ENCODE measurements around the gene INPP5A.
"Not testable (repeated sequence)": the region's sequence is repeated elsewhere in the genome, so short reads cannot be mapped to it uniquely, and the experiment has no call there.

The INPP5A gene

GRCh38 chr10:132504501-132505272 lies 32.9 kb upstream of the INPP5A start:
- DNase-seq (ENCODE audit: low read depth in 2 of 2), result no peak

- DNase-seq (ENCODE audit: low read depth in 2 of 2), result not testable (repeated sequence)
Measured at GRCh38 chr10:132505546-132505945, 32.0 kb upstream of the INPP5A start.

GRCh38 chr10:132506711-132507408 lies 30.7 kb upstream of the INPP5A start:
- DNase-seq (ENCODE audit: low read depth in 2 of 2), result no peak

GRCh38 chr10:132507409-132507955 lies 30.1 kb upstream of the INPP5A start:
- no peak for DNase-seq (ENCODE audit: low read depth in 2 of 2)

GRCh38 chr10:132507956-132508490 lies 29.6 kb upstream of the INPP5A start:
- DNase-seq (ENCODE audit: low read depth in 2 of 2), result no peak

DNA sequence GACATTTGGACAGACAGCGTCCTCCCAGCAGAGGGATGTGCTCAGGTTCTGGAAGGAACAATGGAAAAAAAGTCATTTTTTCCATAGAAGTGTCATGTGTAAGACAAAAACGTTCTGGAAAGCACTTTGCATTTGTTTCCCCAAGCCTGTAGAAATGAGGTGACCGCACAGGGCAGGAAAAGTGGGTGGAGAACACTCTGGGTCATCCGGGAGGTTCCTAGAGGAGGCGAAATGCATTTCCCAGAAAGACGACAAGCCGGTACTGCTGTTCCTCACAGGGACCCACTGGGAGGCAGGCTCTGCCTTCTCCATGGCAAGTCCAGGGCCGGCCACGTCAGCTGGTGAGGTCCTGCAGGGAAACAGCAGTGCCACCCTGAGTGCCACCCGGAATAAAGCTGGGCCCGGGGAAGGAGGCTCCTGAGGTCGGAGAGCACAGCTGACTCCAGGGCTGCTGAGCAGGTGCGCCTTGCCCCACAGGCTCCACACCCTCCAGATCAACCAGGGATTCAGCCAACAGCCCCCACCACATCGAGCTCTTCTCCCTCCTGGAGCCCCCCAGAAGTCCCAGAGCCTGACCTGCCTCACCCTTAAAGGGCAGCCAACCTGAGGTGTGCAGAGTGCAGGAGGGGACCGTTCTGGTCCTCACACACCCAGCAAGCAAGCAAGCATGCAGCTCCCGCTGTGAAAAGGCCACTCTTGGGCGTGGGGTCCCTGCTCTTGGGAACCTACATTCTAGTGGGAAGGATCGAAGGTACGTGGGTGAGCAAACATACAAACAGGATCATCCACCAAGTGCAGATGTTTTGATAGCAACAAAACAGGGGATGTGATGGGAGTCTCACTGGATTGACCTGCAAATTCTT lies 28.8 kb upstream of the INPP5A start:
- no peak for DNase-seq (ENCODE audit: low read depth in 2 of 2)

DNA sequence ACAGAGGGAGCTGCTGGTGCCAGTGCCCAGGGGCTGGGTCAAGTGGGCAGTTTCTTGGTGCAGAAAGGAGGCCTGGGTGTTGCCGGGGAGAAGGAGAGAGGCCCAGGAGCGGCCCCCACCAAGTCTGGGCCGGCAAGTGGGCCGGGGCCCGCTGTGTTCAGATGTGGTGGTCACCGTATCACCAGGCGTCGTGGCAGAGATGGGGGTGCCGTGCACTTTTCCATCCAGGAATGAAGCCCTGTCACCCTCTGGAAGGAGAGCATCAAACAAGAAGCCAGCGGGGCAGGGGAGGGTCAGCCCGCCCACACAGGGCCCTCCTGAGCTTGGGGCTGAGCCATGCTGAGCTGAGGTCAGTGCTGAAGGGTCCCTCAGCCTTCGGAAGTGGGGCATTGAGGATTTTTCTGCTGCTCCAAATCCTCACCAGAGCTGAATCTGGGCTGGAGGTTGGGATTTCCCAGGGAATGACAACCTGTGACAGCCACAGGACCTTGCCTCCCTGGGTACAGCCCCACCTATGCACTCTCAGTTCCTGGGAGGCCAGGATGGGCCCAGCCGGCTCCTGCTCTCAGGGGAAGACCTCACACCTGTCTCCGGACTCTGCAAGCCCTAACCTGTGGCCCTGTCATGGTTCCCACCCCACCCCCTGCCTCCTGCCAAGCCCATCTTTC lies 27.9 kb upstream of the INPP5A start:
- no peak for DNase-seq (ENCODE audit: low read depth in 2 of 2)

GRCh38 chr10:132510174-132510611 lies 27.4 kb upstream of the INPP5A start:
- DNase-seq (ENCODE audit: low read depth in 2 of 2), result no peak

DNA sequence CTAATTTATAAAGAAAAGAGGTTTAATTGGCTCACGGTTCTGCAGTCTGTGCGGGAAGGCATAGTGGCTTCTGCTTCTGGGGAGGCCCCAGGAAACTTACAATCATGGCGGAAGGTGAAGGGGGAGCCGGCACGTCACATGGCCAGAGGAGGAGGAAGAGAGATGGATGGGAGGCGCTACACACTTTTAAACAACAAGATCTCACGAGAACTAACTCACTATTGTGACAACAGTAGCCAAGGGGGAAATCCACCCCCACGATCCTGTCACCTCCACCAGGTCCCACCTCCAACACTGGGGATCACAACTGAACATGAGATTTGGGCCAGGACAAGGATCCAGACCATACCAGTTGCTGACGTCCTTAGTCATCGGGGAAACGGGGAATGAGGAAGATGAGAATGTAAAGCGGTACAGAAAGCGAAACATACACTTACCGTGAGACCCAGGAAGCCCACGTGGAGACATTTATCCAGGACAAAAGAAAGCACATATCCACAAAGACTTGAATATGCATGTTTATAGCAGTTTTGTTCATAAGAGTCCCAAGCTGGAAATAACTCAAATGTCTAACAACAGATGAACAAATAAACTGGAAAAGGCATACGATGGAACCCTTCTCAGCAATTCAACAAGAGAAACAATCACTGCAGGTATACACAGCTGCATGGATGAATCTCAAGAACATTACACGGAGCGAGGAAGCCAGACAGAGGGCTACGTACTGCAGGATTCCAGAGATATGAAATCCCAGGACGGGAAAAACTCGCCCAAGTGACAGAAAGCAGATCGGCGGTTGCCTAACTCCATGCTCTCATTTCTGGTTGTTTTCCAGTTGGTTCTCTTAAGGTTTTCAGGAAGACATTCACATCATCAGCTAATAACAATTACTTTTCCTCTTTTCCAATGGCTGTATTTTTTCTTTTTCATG lies 26.2 kb upstream of the INPP5A start:
- no peak for DNase-seq (ENCODE audit: low read depth in 2 of 2)

DNA sequence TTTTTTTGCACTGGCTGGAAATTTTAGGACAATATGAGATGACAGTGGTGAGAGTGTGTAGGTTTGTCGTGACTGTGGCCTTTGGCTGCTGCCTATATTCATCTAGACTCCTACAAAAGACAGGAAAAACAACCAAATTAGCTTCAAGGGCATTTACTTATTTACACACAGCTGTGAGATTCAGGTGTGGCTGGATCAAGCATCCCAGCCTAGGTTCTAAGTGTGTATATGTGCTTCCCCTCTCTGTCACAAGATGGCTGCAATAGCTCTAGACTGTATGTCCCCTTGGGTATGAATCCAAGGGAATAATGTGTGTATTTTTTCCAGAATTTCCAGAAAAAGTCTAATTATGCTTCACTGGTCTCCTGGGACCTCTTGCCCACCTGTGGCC lies 25.5 kb upstream of the INPP5A start:
- DNase-seq (ENCODE audit: low read depth in 2 of 2), result no peak

GRCh38 chr10:132512693-132513345 lies 24.8 kb upstream of the INPP5A start:
- no peak for DNase-seq (ENCODE audit: low read depth in 2 of 2)

GRCh38 chr10:132514821-132515520 lies 22.6 kb upstream of the INPP5A start:
- DNase-seq (ENCODE audit: low read depth in 2 of 2), result no peak

DNA sequence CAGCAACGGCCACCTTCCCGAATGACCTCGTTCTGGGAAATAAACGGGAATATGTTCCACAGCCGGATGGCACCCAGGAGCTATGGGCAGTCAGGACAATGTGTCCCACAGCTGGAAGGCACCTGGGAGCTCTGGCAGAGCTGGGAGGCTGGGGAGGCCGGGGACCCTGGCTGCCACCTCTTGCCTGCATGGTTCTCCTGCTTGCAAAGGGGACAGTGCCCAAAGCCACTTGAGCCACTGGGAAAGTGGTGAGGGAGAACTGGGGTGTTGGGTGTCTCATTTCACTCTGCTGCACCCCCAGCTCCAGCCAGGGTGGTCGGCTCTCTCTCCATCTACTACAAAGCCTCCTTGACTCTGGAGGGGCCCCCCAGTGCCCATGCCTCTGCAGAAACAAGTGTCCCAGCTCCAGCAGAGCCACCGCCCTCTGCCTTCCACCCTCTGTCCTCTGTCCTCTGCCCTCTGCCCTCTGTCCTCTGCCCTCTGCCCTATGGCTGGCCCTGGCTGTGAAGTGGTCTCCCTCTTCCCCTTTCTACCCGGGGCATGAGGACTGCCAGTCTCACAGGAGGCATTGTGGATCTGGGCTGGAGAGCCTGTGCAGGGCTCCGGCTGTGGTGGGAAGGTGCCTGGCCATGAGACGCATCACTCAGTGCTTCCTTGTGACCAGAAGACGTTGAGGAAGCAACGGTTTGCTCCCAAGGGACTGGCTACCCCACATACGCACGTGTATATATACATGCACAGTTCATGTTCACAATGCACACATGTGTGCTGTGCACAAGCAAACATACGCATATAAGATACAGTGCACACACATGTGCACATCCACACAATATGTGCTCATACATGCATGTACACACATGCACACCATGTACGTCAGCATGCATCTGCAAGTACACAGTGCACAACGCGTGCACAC lies 21.5 kb upstream of the INPP5A start:
- DNase-seq (ENCODE audit: low read depth in 2 of 2), result no peak

- no peak for DNase-seq (ENCODE audit: low read depth in 2 of 2)
Measured at GRCh38 chr10:132516771-132517725, 20.5 kb upstream of the INPP5A start.

DNA sequence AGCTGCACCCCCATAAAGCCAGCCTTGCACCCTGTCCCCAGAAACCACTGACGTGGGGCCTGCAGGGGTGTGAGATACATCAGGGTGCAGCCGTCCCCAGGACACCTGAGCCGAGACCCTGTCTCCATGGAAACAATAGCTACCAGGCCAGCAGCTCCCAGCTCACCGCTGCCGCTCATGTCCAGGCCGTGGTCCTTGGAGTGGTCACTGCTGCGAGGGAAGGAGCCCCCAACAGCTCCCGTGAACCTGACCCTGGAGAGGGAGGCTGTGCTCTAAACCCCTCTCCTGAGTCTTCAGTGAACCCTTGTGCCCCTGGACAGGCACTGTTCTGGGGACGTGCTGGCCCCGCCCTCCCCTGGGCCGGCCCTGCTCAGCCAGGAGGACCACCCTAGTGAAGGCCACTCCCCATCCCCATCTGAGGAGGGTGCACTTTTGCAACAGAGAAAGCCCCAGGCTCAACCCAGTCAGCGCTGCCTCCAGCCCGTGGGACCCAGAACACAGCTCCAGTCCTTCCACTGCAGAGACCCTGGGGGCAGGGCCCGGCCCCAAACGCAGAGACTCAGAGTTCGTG lies 19.6 kb upstream of the INPP5A start:
- DNase-seq (ENCODE audit: low read depth in 2 of 2), result no peak
